Neural cell (in vitro differentiated cells): Measurements from ENCODE around the gene FGFBP2. TPM values are rescaled to one million over a fixed set of nuclear protein-coding genes. Genes with fewer than 3 reads are reported as not detected.

ENCODE experiments used
- H2AFZ ChIP-seq: fragments of 200-600, 300-800 bp; sonication (generic), shearing (Covaris generic); 2 replicates; pipeline ENCODE4 v1.6.0; 2014; ENCODE audit warnings: low read depth, mild to moderate bottlenecking, antibody characterized with exemption, low read length, moderate library complexity
- H3F3A ChIP-seq: fragments of 200-600 bp; shearing (Covaris generic); 2 replicates; pipeline ENCODE4 v1.6.1; 2016; ENCODE audit warnings: mild to moderate bottlenecking, moderate library complexity, mixed read lengths, antibody characterized with exemption, low read length; ENCODE audit not compliant: insufficient read depth, poor library complexity, severe bottlenecking
- H3K27ac ChIP-seq: fragments of 200-600, 300-800 bp; sonication (generic), shearing (Covaris generic); 2 replicates; pipeline ENCODE4 v1.5.1; 2014; ENCODE audit warnings: mild to moderate bottlenecking, low read length, moderate library complexity
- H3K27me3 ChIP-seq: fragments of 300-800, 200-600 bp; sonication (generic), shearing (Covaris generic); 2 replicates; pipeline ENCODE4 v1.6.0; 2014; ENCODE audit warnings: mild to moderate bottlenecking, low read depth, low read length, moderate library complexity; ENCODE audit not compliant: insufficient read depth
- H3K36me3 ChIP-seq: fragments of 300-800, 200-600 bp; sonication (generic), shearing (Covaris generic); 2 replicates; pipeline ENCODE4 v1.5.1; 2014; ENCODE audit warnings: mild to moderate bottlenecking, antibody characterized with exemption, low read length, moderate library complexity; ENCODE audit not compliant: insufficient read depth
- H3K4me2 ChIP-seq: fragments of 300-800, 200-600 bp; sonication (generic), shearing (Covaris generic); 2 replicates; pipeline ENCODE4 v1.6.0; 2014; ENCODE audit warnings: mild to moderate bottlenecking, low read length
- H3K4me3 ChIP-seq: fragments of 300-800, 200-600 bp; sonication (generic), shearing (Covaris generic); 2 replicates; pipeline ENCODE4 v1.5.1; 2014; ENCODE audit warnings: mild to moderate bottlenecking, low read length, moderate library complexity
- H3K79me2 ChIP-seq: fragments of 200-600 bp; shearing (Covaris generic); replicated peaks from 2 replicates; pipeline ENCODE4 v1.6.0; 2014; ENCODE audit warnings: mild to moderate bottlenecking, low read length, moderate library complexity; ENCODE audit not compliant: insufficient read depth
- H3K9ac ChIP-seq: fragments of 300-800, 200-600 bp; sonication (generic), shearing (Covaris generic); 2 replicates; pipeline ENCODE4 v1.6.1; 2016; ENCODE audit warnings: mild to moderate bottlenecking, low read length, mixed read lengths
- H3K9me2 ChIP-seq: fragments of 200-600 bp; shearing (Covaris generic); 2 replicates; pipeline ENCODE4 v1.6.1; 2016; ENCODE audit warnings: mild to moderate bottlenecking, low read length, mixed read lengths; ENCODE audit not compliant: insufficient read depth
- H3K9me3 ChIP-seq: fragments of 200-600, 300-800 bp; sonication (generic), shearing (Covaris generic); 2 replicates; pipeline ENCODE4 v1.6.1; 2016; ENCODE audit warnings: mild to moderate bottlenecking, mixed run types, low read length, moderate library complexity, mixed read lengths
- H4K20me1 ChIP-seq: fragments of 200-600 bp; shearing (Covaris generic); 2 replicates; pipeline ENCODE4 v1.6.1; 2016; ENCODE audit warnings: mild to moderate bottlenecking, mixed run types; ENCODE audit not compliant: insufficient read depth
- CTCF ChIP-seq: fragments of 450-650 bp; IDR thresholded peaks from 2 replicates; pipeline ENCODE4 v1.5.1; 2014; ENCODE audit warnings: antibody characterized with exemption, mild to moderate bottlenecking, moderate library complexity; ENCODE audit not compliant: poor library complexity, severe bottlenecking
- EP300 ChIP-seq: fragments of 450-650 bp; conservative IDR thresholded peaks from 2 replicates; pipeline ENCODE4 v1.6.1; 2014; ENCODE audit warnings: antibody characterized with exemption, mild to moderate bottlenecking, moderate library complexity; ENCODE audit not compliant: poor library complexity, severe bottlenecking
- EZH2 ChIP-seq: fragments of 200-600, 300-800 bp; shearing (Covaris generic), sonication (generic); IDR thresholded peaks from 2 replicates; pipeline ENCODE4 v1.6.1; 2014; ENCODE audit warnings: antibody characterized with exemption, low read length, borderline replicate concordance, mild to moderate bottlenecking; ENCODE audit not compliant: insufficient read depth, poor library complexity, severe bottlenecking
- MXI1 ChIP-seq: fragments of 450-650 bp; conservative IDR thresholded peaks from 2 replicates; pipeline ENCODE4 v1.6.1; 2014; ENCODE audit warnings: antibody characterized with exemption, mild to moderate bottlenecking; ENCODE audit not compliant: poor library complexity, severe bottlenecking
- POLR2AphosphoS5 ChIP-seq: IDR thresholded peaks from 2 replicates; pipeline ENCODE4 v1.6.1; 2012
- RAD21 ChIP-seq: fragments of 450-650 bp; conservative IDR thresholded peaks from 2 replicates; pipeline ENCODE4 v1.6.1; 2014; ENCODE audit warnings: antibody characterized with exemption, mild to moderate bottlenecking, moderate library complexity
- REST ChIP-seq: IDR thresholded peaks from 2 replicates; pipeline ENCODE4 v1.6.1; 2012; ENCODE audit warnings: borderline replicate concordance
- SMC3 ChIP-seq: fragments of 450-650 bp; conservative IDR thresholded peaks from 2 replicates; pipeline ENCODE4 v1.6.1; 2014; ENCODE audit warnings: antibody characterized with exemption, mild to moderate bottlenecking, moderate library complexity; ENCODE audit not compliant: poor library complexity
- TAF1 ChIP-seq: IDR thresholded peaks from 2 replicates; pipeline ENCODE4 v1.6.1; 2012; ENCODE audit warnings: low read depth
- polyA plus RNA-seq: library from polyadenylated mRNA; depleted of rRNA; stranded (reverse); fragments of >200 nt; gene quantifications from 2 replicates; pipeline ENCODE4 v1.2.3, GENCODE V29; 2014

Gene FGFBP2
- polyA plus RNA-seq, 1 donor from 2014 or later = not detected

GRCh38 chr4:15929540-15929939 lies 33.4 kb downstream of the FGFBP2 start:
- Histone ChIP-seq H3F3A (no peaks in the 10 kb centered on the region), H3K9ac (no peak overlapping the region), H3K9me3 (no peaks in the 10 kb centered on the region)

GRCh38 chr4:15928883-15929282 lies 34.1 kb downstream of the FGFBP2 start:
- Histone ChIP-seq H3K4me3 (no peak overlapping the region), H3K27me3 (no peaks in the 10 kb centered on the region), H3F3A (no peaks in the 10 kb centered on the region), H3K9ac (no peak overlapping the region), H3K27ac (no peak overlapping the region), H3K36me3 (no peaks in the 10 kb centered on the region), H3K4me2 (no peak overlapping the region), H4K20me1 (no peaks in the 10 kb centered on the region), H3K9me2 (no peaks in the 10 kb centered on the region), H3K9me3 (no peaks in the 10 kb centered on the region), H2AFZ (no peak overlapping the region), H3K79me2 (no peaks in the 10 kb centered on the region)
- TF ChIP-seq POLR2AphosphoS5 (no peak), EZH2 (no peak), RAD21 (no peak), TAF1 (no peak), SMC3 (no peak), REST (no peak), CTCF (no peak), MXI1 (no peak)

More at GRCh38 chr4:15929540-15929939, 33.4 kb downstream of the FGFBP2 start:
- Histone ChIP-seq H3K27me3 (no peaks in the 10 kb centered on the region), H3K9me2 (no peaks in the 10 kb centered on the region), H3K27ac (no peak overlapping the region), H3K4me2 (no peak overlapping the region), H3K36me3 (no peaks in the 10 kb centered on the region), H2AFZ (no peak overlapping the region), H4K20me1 (no peaks in the 10 kb centered on the region), H3K4me3 (no peak overlapping the region), H3K79me2 (no peaks in the 10 kb centered on the region)
- no peak for TF ChIP-seq CTCF
- TF ChIP-seq REST = no peak
- TF ChIP-seq EP300 = no peak
- no peak for TF ChIP-seq POLR2AphosphoS5
- TF ChIP-seq SMC3 = no peak
